NK-92 treated with Interleukin-12 subunit alpha and Interleukin-12 subunit beta, amount 100 ng/mL, for 24 hours (cell line): ENCODE measurements around the gene KRT38.
"Not testable (repeated sequence)": the region's sequence is repeated elsewhere in the genome, so short reads cannot be mapped to it uniquely, and the experiment has no call there.

Experiments
- DNase-seq: peaks from one replicate; lab custom pipeline; 2025; lab: John Stamatoyannopoulos, UW

Gene KRT38

DNA sequence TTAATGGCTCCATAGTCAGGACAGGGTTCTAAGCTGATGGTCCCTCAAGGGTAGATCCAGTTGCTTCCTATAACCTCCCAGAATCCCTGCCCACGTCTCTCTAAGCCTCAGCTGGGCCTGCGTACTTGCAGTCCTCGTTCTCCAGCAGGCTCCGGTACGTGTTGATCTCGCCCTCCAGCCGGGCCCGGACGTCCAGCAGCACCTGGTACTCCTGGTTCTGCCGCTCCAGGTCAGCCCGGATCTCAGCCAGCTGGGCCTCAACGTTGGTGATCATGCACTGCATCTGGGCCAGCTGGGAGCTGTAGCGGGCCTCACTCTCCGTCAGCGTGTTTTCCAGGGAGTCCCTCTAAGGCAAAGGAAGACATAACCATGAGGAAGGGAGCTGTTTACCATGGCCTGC lies 21.9 kb upstream of the KRT38 start:
- no peak for DNase-seq

DNA sequence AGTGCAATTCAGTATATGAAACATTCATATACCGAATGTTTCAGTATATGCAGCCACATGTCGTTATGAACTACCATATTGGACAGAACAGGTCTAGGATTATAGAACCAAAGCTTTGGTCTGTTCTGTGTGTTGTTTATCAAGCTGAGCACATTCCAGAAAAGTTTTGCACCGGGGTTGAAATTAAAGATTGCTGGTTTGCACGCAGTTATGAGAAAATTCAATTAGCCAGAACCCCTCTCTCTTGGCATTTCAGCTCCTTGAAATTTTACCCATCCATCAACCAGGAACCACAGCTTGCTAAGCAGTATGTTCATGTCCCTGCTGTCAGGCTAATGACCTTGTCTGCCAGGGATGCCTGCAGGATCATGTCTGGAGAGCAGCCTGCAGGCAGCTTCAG lies 16.9 kb upstream of the KRT38 start:
- DNase-seq = no peak

- DNase-seq = no peak
Measured at GRCh38 chr17:41456204-41456603, 15.4 kb upstream of the KRT38 start.

GRCh38 chr17:41455236-41455635 lies 14.5 kb upstream of the KRT38 start:
- no peak for DNase-seq

GRCh38 chr17:41453066-41453465 lies 12.3 kb upstream of the KRT38 start:
- DNase-seq = no peak

- DNase-seq = no peak
Measured at GRCh38 chr17:41452281-41452680, 11.5 kb upstream of the KRT38 start.

DNA sequence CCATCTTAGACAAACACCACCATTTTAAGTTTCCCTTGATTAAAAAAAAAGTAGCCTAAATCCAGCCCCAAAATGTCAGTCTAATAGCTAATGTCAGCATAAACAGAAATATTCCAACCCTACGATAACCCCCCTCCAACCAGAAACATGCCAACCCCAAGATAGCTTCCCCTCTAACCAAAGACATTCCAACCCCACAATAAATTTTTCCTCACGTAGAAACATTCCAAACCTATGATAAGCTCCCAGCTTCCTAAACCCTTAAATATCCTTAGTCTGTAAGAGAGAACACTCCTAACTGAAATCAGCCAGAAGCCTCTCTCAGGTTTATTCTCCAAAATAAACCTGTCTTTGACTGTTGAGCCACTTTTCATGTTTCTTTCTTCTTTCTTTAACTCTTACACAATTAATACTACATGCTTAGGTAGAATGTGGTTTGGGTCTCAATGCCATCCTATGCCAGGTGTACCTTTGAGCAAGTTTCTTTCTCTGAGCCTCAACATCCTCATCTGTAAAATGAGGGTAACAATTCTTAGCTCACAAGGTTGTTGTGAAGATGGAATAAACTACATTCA lies 10.5 kb upstream of the KRT38 start:
- DNase-seq = no peak

DNA sequence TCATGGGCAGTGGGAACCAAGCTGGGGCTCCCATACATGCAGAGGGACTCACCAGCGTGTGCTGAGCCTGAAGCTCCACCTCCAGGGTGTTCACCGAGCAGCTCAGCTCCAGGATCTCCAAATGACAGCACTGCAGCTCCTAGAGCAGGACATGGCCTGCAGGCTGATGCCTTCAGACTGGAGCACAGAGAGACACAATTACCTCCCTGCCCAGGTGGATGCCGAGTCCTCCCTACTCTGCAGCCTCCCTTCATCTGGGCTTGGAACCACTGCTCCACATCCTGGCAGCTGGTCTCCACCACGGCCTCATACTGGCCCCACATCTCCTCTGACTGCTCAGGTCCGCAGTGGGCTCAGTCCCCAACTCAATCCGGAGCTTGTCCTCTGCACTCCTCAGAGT lies 8.2 kb upstream of the KRT38 start:
- DNase-seq = no peak

DNA sequence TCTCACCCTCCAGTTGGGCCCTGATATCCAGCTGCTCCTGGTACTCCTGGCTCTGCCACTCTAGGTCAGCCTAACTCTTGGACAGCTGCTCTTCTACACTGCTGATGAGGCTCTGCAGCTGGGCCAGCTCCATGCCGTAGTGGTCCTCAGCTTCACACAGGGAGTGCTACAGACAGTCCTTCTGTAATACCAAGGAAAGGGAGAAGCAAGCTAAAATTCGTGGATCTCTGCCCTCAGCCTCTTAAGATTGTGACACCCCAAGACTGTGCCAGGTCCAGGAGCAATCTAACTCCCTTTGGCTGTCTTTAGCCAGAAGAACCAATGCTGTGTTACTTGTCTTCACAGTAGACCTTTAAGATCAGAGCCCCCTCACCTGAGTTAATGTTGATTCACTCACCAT lies 7.7 kb upstream of the KRT38 start:
- no peak for DNase-seq

DNA sequence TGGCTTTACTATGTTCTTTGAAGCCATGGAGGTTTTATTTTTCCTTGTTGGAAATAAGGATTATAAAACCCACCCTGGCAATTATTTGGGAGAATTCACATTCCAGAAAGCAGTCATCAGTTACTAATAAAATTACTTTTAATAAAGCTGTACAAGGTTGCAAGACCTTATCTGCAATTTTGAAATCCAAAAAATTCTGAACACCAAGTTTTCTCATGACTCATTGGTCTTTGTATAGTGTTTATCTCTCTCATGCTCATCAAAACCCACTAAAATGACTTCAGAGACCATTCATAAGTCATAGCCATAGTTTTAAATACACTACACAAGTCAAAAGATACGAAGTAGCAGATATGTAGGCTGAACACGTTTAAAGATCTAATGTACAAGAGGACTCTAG lies 6.0 kb upstream of the KRT38 start:
- no peak for DNase-seq

- no peak for DNase-seq
Measured at GRCh38 chr17:41444640-41445039, 3.9 kb upstream of the KRT38 start.

DNA sequence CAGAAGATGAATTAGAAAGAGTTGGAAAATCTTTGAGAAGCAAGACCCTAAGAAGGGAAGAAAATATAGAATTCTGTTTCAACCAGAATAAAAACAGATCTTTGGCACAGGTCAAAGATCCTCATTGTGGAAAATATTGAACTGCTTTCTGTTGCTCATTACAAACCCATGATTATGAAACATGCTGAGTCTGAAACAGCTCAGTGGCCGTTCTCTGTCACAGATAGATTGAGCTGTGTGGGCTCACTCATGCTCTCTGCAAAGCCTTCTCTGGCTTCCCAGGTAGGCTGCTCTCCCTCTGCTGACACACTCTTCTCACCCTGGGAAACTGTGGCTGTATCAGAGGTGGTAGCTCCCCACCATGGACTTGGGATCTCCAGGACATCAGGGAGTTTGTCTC lies 3.4 kb upstream of the KRT38 start:
- no peak for DNase-seq

- no peak for DNase-seq
Measured at GRCh38 chr17:41442739-41443138, 2.0 kb upstream of the KRT38 start.

DNA sequence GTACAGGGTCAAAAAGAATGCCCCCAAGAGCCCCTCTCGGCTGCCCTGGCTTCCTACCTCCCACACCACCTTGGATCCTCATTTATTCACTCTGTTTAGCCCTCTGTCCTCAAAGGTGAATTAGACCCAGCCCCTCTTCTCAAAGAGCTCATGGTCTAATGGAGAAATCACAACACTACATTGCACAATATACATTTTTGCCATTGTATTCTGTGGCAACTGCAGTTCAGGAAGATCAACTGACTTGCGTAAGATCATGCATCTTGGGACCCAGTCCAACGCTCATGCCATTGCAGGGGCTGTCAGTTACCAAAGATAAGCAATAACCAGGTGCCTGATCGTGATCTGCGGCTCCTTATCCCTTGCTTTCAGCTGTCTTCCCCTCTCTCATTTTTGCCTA lies 1.4 kb downstream of the KRT38 start:
- DNase-seq = no peak

GRCh38 chr17:41437769-41438168 lies 3.0 kb downstream of the KRT38 start:
- DNase-seq = no peak

DNA sequence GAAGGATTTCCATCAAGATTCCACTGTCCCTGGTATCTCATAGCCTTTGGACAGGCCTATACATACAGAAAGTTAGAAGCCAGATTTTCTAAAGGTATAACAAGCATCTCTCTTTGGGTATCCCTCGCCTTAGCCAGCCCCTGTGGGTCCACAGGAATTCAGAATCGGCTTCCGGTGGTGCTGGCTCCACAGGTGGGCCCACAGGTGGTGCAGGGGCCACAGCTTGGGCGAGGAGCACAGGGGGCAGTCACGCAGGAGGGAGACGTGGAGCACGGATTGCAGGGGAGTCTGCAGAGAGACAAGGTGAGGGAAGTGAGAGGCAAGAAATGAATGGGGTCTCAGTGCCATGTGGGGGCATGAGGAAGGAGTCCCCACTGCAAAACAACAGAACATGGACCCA lies 3.5 kb downstream of the KRT38 start:
- no peak for DNase-seq

DNA sequence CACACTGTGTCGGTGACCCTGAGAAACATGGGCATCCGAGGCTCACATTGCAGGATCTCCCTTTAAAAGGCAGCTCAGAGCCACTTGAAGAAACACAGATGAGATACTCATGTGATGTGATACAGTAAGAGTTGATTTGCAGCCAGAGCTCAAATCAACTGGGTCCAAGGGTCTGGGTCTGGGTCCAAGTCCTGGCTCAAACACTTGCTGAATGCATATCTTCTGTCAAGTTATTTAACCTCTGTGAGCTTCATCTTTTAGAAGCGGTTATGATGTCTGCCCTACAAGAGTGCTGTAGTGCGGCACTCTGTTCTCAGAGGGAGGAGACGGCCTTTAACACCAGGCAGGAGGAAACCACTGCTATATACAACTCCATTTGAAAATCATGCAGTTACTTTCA lies 6.4 kb downstream of the KRT38 start:
- DNase-seq = no peak

- DNase-seq = no peak
Measured at GRCh38 chr17:41434005-41434404, 6.8 kb downstream of the KRT38 start.

- DNase-seq = no peak
Measured at GRCh38 chr17:41433586-41433985, 7.2 kb downstream of the KRT38 start.

GRCh38 chr17:41430376-41430775 lies 10.4 kb downstream of the KRT38 start:
- DNase-seq = not testable (repeated sequence)

- DNase-seq = no peak
Measured at GRCh38 chr17:41429667-41430066, 11.1 kb downstream of the KRT38 start.

DNA sequence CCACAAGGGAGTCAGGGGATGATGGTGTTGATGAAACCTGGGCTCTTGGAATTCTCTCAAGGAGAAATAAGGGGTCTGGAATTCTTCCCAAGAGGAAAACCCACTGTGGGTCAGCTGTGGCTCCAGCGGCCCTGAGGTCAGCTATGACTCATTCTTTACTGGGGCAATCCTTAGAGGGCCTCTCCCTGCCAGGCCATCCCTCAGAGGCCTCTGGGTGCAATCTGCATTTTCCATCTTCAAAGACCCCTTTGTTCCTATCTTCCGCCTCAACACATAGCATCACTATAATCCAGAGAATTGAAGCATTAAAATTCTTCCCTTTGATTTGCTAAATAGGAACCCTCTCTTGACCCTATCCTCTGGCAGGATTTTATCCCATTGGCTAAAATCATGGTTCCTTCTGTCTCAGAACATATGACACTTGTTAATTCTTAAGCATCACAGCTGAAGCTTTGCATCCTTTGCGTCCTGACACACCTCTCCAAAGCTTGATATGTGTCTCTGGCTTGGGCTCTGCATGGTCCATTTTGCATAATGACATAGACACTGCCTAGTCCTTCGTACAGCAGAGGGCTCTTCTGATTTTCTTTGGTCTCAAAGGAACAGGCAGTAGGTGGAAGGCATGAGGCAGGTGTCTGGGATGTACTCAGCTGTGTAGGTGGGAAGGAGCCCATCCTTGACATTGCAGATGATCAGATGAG lies 12.0 kb downstream of the KRT38 start:
- DNase-seq = no peak

DNA sequence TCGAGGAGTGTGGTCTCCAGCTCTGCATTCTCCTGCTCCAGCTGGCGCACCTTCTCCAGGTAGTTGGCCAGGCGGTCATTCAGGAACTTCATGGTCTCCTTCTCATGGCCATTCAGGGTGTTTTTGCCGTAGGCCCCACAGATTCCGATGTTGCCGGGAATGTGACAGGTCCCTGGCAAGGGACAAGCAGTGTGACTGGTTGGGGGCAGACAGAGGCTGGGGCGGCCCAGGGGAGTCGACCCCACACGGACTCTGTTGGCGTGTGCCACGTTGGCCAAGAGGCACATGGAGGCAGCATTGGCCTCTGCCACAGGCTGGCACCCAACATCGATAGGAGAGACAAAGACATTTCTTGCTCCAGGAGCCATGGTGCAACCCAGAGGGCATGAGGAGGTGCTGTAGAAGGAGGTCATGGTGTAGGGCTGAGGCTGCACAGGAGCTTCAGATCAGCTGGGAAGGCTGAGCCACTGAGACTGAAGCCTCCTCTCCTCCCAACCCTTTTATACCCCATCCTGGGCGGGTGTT lies 16.6 kb downstream of the KRT38 start, which contains the start of gene KRT37:
Gene KRT37 (minus strand): TSS at position 475 of the 525 bp plus-strand sequence. CDS start 62 bp downstream, at position 413.
- no peak for DNase-seq

DNA sequence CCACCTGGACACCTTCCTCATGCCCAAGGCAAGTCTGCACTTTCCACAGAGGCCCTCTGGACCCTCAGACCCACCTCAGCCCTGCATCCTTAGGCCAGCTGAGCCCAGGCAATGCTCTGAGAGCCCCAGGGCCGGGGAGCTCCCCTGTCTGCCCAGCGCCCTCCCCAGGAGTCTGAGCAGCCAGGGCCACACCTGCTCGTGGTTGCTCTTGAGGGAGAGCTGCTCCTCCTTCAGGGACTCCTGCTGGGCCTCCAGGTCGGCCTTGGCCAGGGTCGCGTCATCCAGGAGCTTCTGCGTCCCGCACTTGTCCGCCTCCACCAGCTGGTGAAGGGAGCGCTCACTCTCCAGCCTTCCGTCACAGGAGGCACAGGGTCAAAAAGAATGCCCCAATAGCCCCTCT lies 18.2 kb downstream of the KRT38 start:
- DNase-seq = not testable (repeated sequence)
